ENCODE measurements around the gene UNC45A.

GRCh38 chr15:90991587-90992285 is 56.7 kb downstream of the UNC45A start:
- TF ChIP-seq, protein P1, sequence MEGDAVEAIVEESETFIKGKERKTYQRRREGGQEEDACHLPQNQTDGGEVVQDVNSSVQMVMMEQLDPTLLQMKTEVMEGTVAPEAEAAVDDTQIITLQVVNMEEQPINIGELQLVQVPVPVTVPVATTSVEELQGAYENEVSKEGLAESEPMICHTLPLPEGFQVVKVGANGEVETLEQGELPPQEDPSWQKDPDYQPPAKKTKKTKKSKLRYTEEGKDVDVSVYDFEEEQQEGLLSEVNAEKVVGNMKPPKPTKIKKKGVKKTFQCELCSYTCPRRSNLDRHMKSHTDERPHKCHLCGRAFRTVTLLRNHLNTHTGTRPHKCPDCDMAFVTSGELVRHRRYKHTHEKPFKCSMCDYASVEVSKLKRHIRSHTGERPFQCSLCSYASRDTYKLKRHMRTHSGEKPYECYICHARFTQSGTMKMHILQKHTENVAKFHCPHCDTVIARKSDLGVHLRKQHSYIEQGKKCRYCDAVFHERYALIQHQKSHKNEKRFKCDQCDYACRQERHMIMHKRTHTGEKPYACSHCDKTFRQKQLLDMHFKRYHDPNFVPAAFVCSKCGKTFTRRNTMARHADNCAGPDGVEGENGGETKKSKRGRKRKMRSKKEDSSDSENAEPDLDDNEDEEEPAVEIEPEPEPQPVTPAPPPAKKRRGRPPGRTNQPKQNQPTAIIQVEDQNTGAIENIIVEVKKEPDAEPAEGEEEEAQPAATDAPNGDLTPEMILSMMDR (IDR thresholded peaks at IDR 0.05; ENCODE audit: insufficient read depth, low read depth, low read length): no peak
- TF ChIP-seq EZH2 (IDR thresholded peaks at IDR 0.05; ENCODE audit: insufficient read depth, low read length): no peak

Measured in astrocyte (in vitro differentiated cells and primary cell).